Measurements from ENCODE around the gene EMP3.

DNA sequence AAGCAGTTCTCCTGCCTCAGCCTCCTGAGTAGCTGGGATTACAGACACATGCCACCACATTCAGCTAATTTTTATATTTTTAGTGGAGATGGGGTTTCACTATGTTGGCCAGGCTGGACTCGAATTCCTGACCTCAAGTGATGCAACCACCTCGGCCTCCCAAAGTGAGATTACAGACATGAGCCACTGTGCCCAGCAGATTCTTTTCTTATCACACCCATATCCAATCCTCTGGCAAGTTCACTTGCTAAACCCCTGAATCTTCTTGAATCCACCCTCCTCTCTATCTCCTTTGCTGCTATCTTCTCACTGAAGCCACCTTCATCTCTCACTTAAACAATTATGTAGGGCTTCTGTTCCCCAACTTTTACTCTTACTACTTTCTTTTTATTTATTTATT is 20.8 kb downstream of the EMP3 start:
- TF ChIP-seq, protein P1, sequence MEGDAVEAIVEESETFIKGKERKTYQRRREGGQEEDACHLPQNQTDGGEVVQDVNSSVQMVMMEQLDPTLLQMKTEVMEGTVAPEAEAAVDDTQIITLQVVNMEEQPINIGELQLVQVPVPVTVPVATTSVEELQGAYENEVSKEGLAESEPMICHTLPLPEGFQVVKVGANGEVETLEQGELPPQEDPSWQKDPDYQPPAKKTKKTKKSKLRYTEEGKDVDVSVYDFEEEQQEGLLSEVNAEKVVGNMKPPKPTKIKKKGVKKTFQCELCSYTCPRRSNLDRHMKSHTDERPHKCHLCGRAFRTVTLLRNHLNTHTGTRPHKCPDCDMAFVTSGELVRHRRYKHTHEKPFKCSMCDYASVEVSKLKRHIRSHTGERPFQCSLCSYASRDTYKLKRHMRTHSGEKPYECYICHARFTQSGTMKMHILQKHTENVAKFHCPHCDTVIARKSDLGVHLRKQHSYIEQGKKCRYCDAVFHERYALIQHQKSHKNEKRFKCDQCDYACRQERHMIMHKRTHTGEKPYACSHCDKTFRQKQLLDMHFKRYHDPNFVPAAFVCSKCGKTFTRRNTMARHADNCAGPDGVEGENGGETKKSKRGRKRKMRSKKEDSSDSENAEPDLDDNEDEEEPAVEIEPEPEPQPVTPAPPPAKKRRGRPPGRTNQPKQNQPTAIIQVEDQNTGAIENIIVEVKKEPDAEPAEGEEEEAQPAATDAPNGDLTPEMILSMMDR (IDR thresholded peaks at IDR 0.05 in 2 of 3, conservative IDR thresholded peaks at IDR 0.05 in 1 of 3; ENCODE audit: insufficient read depth in 2 of 3, low read depth in 1 of 3, low read length in 3 of 3), result no peak
- no peak for TF ChIP-seq SMC3 (conservative IDR thresholded peaks at IDR 0.05; ENCODE audit: insufficient read depth, low read depth, low read length)
- TF ChIP-seq ZBTB12 (CRISPR knock-in tag; IDR thresholded peaks at IDR 0.05), result no peak
- TF ChIP-seq ZBTB11 (CRISPR knock-in tag; IDR thresholded peaks at IDR 0.05), result no peak

All from K562 (cell line).